Pancreas (tissue), 10 donors: ENCODE measurements around the gene CDH12. TPM values are rescaled to one million over a fixed set of nuclear protein-coding genes. Genes with fewer than 3 reads are reported as not detected.

Experiments used
- ATAC-seq, 4 donors: fragments of 200-7000 bp; cut with Tn5 transposase; one replicate each; pipeline versions ENCODE4 v1.8.0 to v1.9.1; 2020; ENCODE audit warnings: mild to moderate bottlenecking in 4 of 4, moderate library complexity in 4 of 4
- DNase-seq, 6 donors: peaks; one replicate each; pipeline ENCODE4 v3.0.0-alpha.2; 2020
- FAIRE-seq: peaks from 2 replicates; lab custom pipeline; 2012; peaks lifted over from hg19 to GRCh38; lab: Jason Lieb, UNC
- H3K27ac ChIP-seq, 4 donors: fragments of 200-600 bp; sonication (generic); 1 replicate in 3 of 4; 2 replicates in 1 of 4; pipeline versions ENCODE4 v1.5.0 to v1.8.0; 2020
- H3K27me3 ChIP-seq, 4 donors: fragments of 200-600 bp; one replicate each; pipeline ENCODE4 v1.8.0; 2021
- H3K36me3 ChIP-seq, 3 donors: fragments of 200-600 bp; sonication (generic) in 1 of 3; one replicate each; pipeline versions ENCODE4 v1.5.0 to v1.8.0; 2020 to 2021
- H3K4me1 ChIP-seq, 3 donors: fragments of 200-600 bp; one replicate each; pipeline ENCODE4 v1.8.0; 2021
- H3K4me3 ChIP-seq, 4 donors: fragments of 200-600 bp; sonication (generic) in 2 of 4; one replicate each; pipeline versions ENCODE4 v1.5.0 to v1.8.0; 2020 to 2021
- H3K9me3 ChIP-seq, 4 donors: fragments of 200-600 bp; one replicate each; pipeline ENCODE4 v1.8.0; 2021
- CTCF ChIP-seq, 4 donors: fragments of 200-600 bp; sonication (generic) in 3 of 4; IDR thresholded peaks; one replicate each; pipeline versions ENCODE4 v1.5.0 to v1.8.0; 2021; ENCODE audit warnings: antibody characterized with exemption in 4 of 4
- WGBS, 2 donors: extraction: QIAGEN DNeasy Blood & Tissue Kit; methylation state at CpG; one replicate each; pipeline ENCODE4 v1.1.7; 2013; 5-methylcytosine and 5-hydroxymethylcytosine counted together
- intact Hi-C, 3 donors: fragments of 100-400 bp; cut with DNase I; formaldehyde crosslinking; loops; one replicate each; pipeline versions ENCODE4 v1.11.1 to v1.14.2; 2022
- polyA plus RNA-seq, 2 donors: library from polyadenylated mRNA; stranded (reverse); fragments of 200-250 nt; gene quantifications; one replicate each; pipeline ENCODE4 v1.2.3, GENCODE V29; 2013
- total RNA-seq, 6 donors: library from RNA; stranded (reverse); fragmentation: NEBNext Ultra II Directional in 4 of 6; extraction: Animal tissue kit (Norgen Biotek cat#: 25700) in 4 of 6; gene quantifications; one replicate each; pipeline versions ENCODE4 v1.2.1 to v1.2.4, GENCODE V29; 2021 to 2023
- donor health status: healthy with polysubstance abuse.
- donor health status: DM: no; HTN: no; CAD: no; lungs with moderate emphysema.
- donor health status: DM: no; HTN: no; CAD: no.
- donor health status: control.
- donor health status: control.
- donor health status: Bipolar disorder and iron deficiency.
- donor health status: DM: yes; HTN: yes; CAD: no.
- donor health status: DM: no; HTN: no; CAD: no.
- donor health status: DM: no; HTN: no; CAD: no.
- donor health status: DM: yes; HTN: yes; CAD: no.

The CDH12 gene
- total and polyA plus RNA-seq, 8 donors, result 0.12 to 0.31 (median 0.17) TPM; not detected in 4

GRCh38 chr5:21774801-21775200 is 1078.3 kb downstream of the CDH12 start:
- H3K4me1 ChIP-seq, result no peaks in the 10 kb centered on the region
- H3K4me3 ChIP-seq, result no peak overlapping the region
- TF ChIP-seq CTCF (IDR thresholded peaks at IDR 0.05), result no peak
- no peaks in the 10 kb centered on the region for H3K9me3 ChIP-seq
- ATAC-seq, result no peak
- no peak for DNase-seq
- no peak overlapping the region for H3K27ac ChIP-seq
- H3K36me3 ChIP-seq, result no peaks in the 10 kb centered on the region
- H3K27me3 ChIP-seq, result no peaks in the 10 kb centered on the region
- FAIRE-seq, result no peak
- 48 to 83% methylated on average over 1 of the region's 1 CpG for WGBS, 2 donors
- intact Hi-C loops, result no loop called here

GRCh38 chr5:21774281-21774680 is 1078.9 kb downstream of the CDH12 start:
- H3K9me3 ChIP-seq, result no peaks in the 10 kb centered on the region
- no peak overlapping the region for H3K4me3 ChIP-seq
- no peaks in the 10 kb centered on the region for H3K4me1 ChIP-seq
- no peaks in the 10 kb centered on the region for H3K36me3 ChIP-seq
- no peak for TF ChIP-seq CTCF (IDR thresholded peaks at IDR 0.05)
- FAIRE-seq, result no peak
- no peak for ATAC-seq
- intact Hi-C loops, result no loop called here
- 66 to 71% methylated on average over 2 of the region's 2 CpGs for WGBS, 2 donors
- no peaks in the 10 kb centered on the region for H3K27me3 ChIP-seq
- no peak overlapping the region for H3K27ac ChIP-seq
- no peak for DNase-seq

- ATAC-seq (no peak), FAIRE-seq (no peak), DNase-seq (no peak)
- no peaks in the 10 kb centered on the region for H3K36me3 ChIP-seq
- H3K4me3 ChIP-seq, result no peak overlapping the region
- intact Hi-C loops, result no loop called here
- no peaks in the 10 kb centered on the region for H3K9me3 ChIP-seq
- H3K27me3 ChIP-seq, result no peaks in the 10 kb centered on the region
- no peak overlapping the region for H3K27ac ChIP-seq
- H3K4me1 ChIP-seq, result no peaks in the 10 kb centered on the region
- WGBS, 2 donors, result 55 to 83% methylated on average over 3 of the region's 3 CpGs
- no peak for TF ChIP-seq CTCF (IDR thresholded peaks at IDR 0.05)
These were observed 1079.7 kb downstream of the CDH12 start for GRCh38 chr5:21773456-21773855.

GRCh38 chr5:21765406-21765805 is 1087.7 kb downstream of the CDH12 start:
- FAIRE-seq (no peak), DNase-seq (no peak), ATAC-seq (no peak)
- Histone ChIP-seq H3K36me3 (no peaks in the 10 kb centered on the region), H3K4me3 (no peak overlapping the region), H3K4me1 (no peaks in the 10 kb centered on the region), H3K27ac (no peak overlapping the region), H3K9me3 (no peaks in the 10 kb centered on the region), H3K27me3 (no peaks in the 10 kb centered on the region)
- 17 to 31% methylated on average over 1 of the region's 1 CpG for WGBS, 2 donors
- no peak for TF ChIP-seq CTCF (IDR thresholded peaks at IDR 0.05)
- intact Hi-C loops, result no loop called here

GRCh38 chr5:21739096-21739495 is 1114.0 kb downstream of the CDH12 start:
- Histone ChIP-seq H3K4me1 (no peaks in the 10 kb centered on the region), H3K27me3 (no peaks in the 10 kb centered on the region), H3K36me3 (no peaks in the 10 kb centered on the region), H3K9me3 (peaks cover 0 to 2% (median 0%) of the 10 kb centered on the region in 4 donors), H3K4me3 (no peak overlapping the region), H3K27ac (no peak overlapping the region)
- no peak for TF ChIP-seq CTCF (IDR thresholded peaks at IDR 0.05)
- ATAC-seq (no peak), DNase-seq (no peak), FAIRE-seq (no peak)
- intact Hi-C loops, result no loop called here
